Heart left ventricle (tissue), 13 donors: ENCODE results near the gene IL31RA.

Experiments
- CTCF ChIP-seq, 12 donors: fragments of 200-600 bp; sonication (generic) in 4 of 12; IDR thresholded peaks; one replicate each; pipeline versions ENCODE4 v1.5.0 to v1.8.0; 2018 to 2022; ENCODE audit warnings: antibody characterized with exemption in 12 of 12, mild to moderate bottlenecking in 5 of 12
- POLR2A ChIP-seq, 2 donors: fragments of 450-650 bp; IDR thresholded peaks; one replicate each; pipeline ENCODE4 v1.6.1; 2017; ENCODE audit warnings: antibody characterized with exemption in 2 of 2, mild to moderate bottlenecking in 2 of 2, moderate library complexity in 2 of 2
- donor health status: ischemic (EF 13 %, LVEDD 7.1; RV severe dilation, severe dysfunction).
- donor health status: DM: no; HTN: yes; CAD: no.
- donor health status: DM: no; HTN: no; CAD: no.
- donor health status: ischemic (EF 25% LVEDD 6.9; RV normal size, moderate dysfunction).
- donor health status: ischemic (EF 25% LVEDD 5.7; RV mildly dilated, moderate dysfunction).
- donor health status: ischemic (EF 35%, LVEDD 5.7; RV mildly dilated, moderate dysfunction).
- donor health status: nonischemic (EF 11% LVEDD 7.7; RV severe dilation, severe dysfunction).
- donor health status: DM: yes; HTN: yes; CAD: no.
- donor health status: PGD.
- donor health status: ischemic (EF 29% LVEDD 5.4; RV normal size, mild dysfunction).
- donor health status: nonischemic (EF 23%, LVEDD 6.1; RV moderate dilation, normal function).

DNA sequence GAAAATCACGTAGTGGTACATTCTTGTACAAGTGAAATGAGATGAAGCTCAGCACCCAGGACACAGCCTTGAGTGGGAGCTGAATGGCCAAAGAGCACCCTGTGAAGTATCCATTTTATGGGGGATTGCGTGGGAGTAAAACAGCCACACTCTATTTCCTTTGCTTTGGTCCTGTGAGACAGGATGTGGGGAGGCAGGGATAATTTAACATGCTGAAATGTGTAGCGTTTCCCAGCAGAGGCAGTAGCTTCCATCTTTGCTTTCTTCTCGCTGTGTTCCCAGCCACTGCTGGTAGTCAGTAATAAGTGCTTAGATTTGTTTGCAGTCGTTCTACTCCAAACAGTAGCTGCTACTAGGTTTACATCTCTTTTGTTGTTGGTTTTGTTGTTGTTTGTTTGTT lies 4.4 kb downstream of the IL31RA start:
- TF ChIP-seq CTCF (IDR thresholded peaks at IDR 0.05) (no peak), POLR2A (IDR thresholded peaks at IDR 0.05) (no peak)
